Measurements from ENCODE around the gene FGF12.

GRCh38 chr3:192220915-192221314 lies 506.4 kb downstream of the FGF12 start:
- TF ChIP-seq EZH2 (IDR thresholded peaks at IDR 0.05) (no peak), CTCF (IDR thresholded peaks at IDR 0.05) (no peak)
